ENCODE data around the gene NHS.
A peak's percentile ranks its signal among the peaks of the same experiment; 100 is the strongest.

NHS gene

DNA sequence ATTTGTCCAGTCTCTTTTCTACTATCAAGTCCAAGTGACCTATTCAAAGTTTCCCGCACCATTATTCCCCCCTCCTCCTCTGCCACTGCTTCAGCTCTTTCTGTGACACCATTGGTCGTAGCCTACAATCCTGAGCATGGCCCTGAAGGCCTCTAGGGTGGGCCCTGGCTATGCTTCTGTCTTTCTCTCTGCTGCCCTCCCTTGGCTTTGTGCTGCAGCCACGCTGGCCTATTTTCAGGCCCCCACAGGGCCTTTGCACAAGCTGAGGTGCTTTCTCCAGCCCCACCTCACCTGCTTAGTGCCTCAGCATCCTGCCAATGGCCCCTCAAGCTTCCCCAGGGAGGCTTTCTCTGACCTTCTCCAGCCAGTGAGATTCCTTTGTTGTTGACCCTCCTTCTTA, 156.5 kb downstream of the NHS start:
- H4K91ac ChIP-seq (ENCODE audit: low read length) = no peak overlapping the region
- no peak overlapping the region for H3K14ac ChIP-seq (ENCODE audit: low read length in 2 of 2)
- no peak overlapping the region for H3K4me2 ChIP-seq (ENCODE audit: low read length, poor library complexity, severe bottlenecking)
- no peak overlapping the region for H2BK15ac ChIP-seq (ENCODE audit: low read depth, poor library complexity, severe bottlenecking)
- no peak overlapping the region for H4K8ac ChIP-seq (ENCODE audit: low read length)
- H3K9ac ChIP-seq (ENCODE audit: low read length) = no peak overlapping the region
- H2BK5ac ChIP-seq (ENCODE audit: low read depth, low read length, poor library complexity, severe bottlenecking) = no peak overlapping the region
- H3K79me1 ChIP-seq (replicated peaks; ENCODE audit: low read length, poor library complexity, severe bottlenecking) = peaks cover 9% of the 10 kb centered on the region
- no peak overlapping the region for H3K27ac ChIP-seq (ENCODE audit: low read length, poor library complexity, severe bottlenecking)
- H2AK5ac ChIP-seq (ENCODE audit: low read length, severe bottlenecking) = no peak overlapping the region
- H3K18ac ChIP-seq (ENCODE audit: low read depth in 1 of 2, low read length in 2 of 2) = no peak overlapping the region
- H3K36me3 ChIP-seq (ENCODE audit: control insufficient read depth in 1 of 2, insufficient read depth in 2 of 2, low read depth in 1 of 2, low read length in 2 of 2) = peaks cover 0 to 3% of the 10 kb centered on the region in 2 experiments
- no peak overlapping the region for H2BK12ac ChIP-seq (ENCODE audit: low read length in 2 of 2)
- H2AFZ ChIP-seq (ENCODE audit: low read depth, low read length) = no peak overlapping the region
- peaks cover 7% of the 10 kb centered on the region for H3K4me1 ChIP-seq (ENCODE audit: control insufficient read depth, insufficient read depth, low read depth, low read length)
- H2BK120ac ChIP-seq (ENCODE audit: low read depth, low read length) = no peak overlapping the region
- DNase-seq = no peak
- peaks cover 0 to 15% of the 10 kb centered on the region in 2 experiments for H3K27me3 ChIP-seq (ENCODE audit: control insufficient read depth in 1 of 2, insufficient read depth in 1 of 2, low read length in 2 of 2)
- 72% methylated on average over 3 of the region's 3 CpGs for WGBS
- H3K4ac ChIP-seq (ENCODE audit: low read depth in 1 of 2, low read length in 2 of 2) = no peak overlapping the region
- no peaks in the 10 kb centered on the region for H3K9me3 ChIP-seq (ENCODE audit: control insufficient read depth, low read length)
- no peak overlapping the region for H3K23ac ChIP-seq (ENCODE audit: low read length in 2 of 2)
- H3K4me3 ChIP-seq (ENCODE audit: insufficient read depth in 1 of 2, low read depth in 1 of 2, low read length in 2 of 2) = no peak overlapping the region

DNA sequence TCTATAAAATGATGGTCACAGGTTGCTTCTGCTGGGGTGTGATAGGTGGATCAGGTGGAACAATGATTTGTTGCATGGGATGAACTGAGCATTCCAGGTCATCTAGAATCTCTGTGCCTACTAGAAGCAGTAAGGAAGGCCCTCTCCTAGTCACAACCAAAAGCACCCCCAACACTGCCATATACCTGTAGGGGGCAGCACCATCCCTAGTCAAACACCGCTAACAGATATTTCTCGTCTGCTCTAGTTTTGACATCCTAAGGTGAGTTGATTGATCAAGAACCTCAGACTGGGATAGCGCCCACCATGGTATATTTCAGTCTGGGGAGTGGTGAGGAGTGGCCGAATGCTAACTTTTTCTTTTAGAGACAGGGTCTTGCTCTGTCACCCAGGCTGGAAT, 160.2 kb downstream of the NHS start:
- H3K27me3 ChIP-seq (ENCODE audit: control insufficient read depth in 1 of 2, insufficient read depth in 1 of 2, low read length in 2 of 2) = peaks cover 0 to 15% of the 10 kb centered on the region in 2 experiments

DNA sequence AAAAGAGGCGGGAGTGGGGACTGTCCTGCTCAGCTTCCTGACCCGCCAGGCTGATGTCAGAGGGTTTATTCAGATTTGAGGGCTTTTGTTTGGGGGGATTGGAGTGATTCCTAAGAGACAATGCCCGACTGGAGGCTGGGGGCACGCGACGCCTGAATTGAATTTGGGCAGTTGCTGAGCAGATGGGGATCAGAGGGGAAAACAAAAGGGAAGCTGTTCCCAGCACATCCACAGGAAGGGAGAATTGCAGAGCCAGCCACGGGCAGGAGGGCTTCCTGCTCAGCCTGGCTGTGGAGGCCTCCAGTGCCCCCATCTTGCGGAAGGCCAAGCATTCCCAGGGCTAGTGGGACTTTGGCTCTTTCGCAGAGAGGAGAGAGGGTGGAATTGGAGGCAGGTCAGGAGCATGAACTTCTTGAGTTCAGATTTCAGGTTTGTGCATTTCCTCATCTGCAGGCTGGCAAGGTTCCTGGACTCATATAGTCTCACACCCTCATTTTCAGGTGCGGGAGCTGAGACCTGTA, 162.8 kb downstream of the NHS start:
- WGBS = 63% methylated on average over 10 of the region's 10 CpGs
- H3K14ac ChIP-seq (ENCODE audit: low read length in 2 of 2) = no peak overlapping the region

More for the DNA sequence above, 160.2 kb downstream of the NHS start:
- Histone ChIP-seq H2AFZ (ENCODE audit: low read depth, low read length) (no peak overlapping the region), H3K36me3 (ENCODE audit: control insufficient read depth in 1 of 2, insufficient read depth in 2 of 2, low read depth in 1 of 2, low read length in 2 of 2) (peaks cover 0 to 3% of the 10 kb centered on the region in 2 experiments), H2BK12ac (ENCODE audit: low read length in 2 of 2) (no peak overlapping the region), H3K4me1 (ENCODE audit: control insufficient read depth, insufficient read depth, low read depth, low read length) (peaks cover 6% of the 10 kb centered on the region), H3K14ac (ENCODE audit: low read length in 2 of 2) (no peak overlapping the region), H3K27ac (ENCODE audit: low read length, poor library complexity, severe bottlenecking) (no peak overlapping the region), H3K9ac (ENCODE audit: low read length) (no peak overlapping the region), H2BK5ac (ENCODE audit: low read depth, low read length, poor library complexity, severe bottlenecking) (no peak overlapping the region), H2BK120ac (ENCODE audit: low read depth, low read length) (no peak overlapping the region), H3K23ac (ENCODE audit: low read length in 2 of 2) (no peak overlapping the region), H2AK5ac (ENCODE audit: low read length, severe bottlenecking) (no peak overlapping the region), H3K9me3 (ENCODE audit: control insufficient read depth, low read length) (peaks cover 3% of the 10 kb centered on the region), H4K8ac (ENCODE audit: low read length) (no peak overlapping the region), H3K4me3 (ENCODE audit: insufficient read depth in 1 of 2, low read depth in 1 of 2, low read length in 2 of 2) (no peak overlapping the region), H3K79me1 (replicated peaks; ENCODE audit: low read length, poor library complexity, severe bottlenecking) (peaks cover 19% of the 10 kb centered on the region), H3K4ac (ENCODE audit: low read depth in 1 of 2, low read length in 2 of 2) (no peak overlapping the region), H4K91ac (ENCODE audit: low read length) (no peak overlapping the region), H3K18ac (ENCODE audit: low read depth in 1 of 2, low read length in 2 of 2) (no peak overlapping the region), H2BK15ac (ENCODE audit: low read depth, poor library complexity, severe bottlenecking) (no peak overlapping the region), H3K4me2 (ENCODE audit: low read length, poor library complexity, severe bottlenecking) (no peak overlapping the region)
- WGBS = 77% methylated on average over 2 of the region's 4 CpGs
- no peak for DNase-seq

DNA sequence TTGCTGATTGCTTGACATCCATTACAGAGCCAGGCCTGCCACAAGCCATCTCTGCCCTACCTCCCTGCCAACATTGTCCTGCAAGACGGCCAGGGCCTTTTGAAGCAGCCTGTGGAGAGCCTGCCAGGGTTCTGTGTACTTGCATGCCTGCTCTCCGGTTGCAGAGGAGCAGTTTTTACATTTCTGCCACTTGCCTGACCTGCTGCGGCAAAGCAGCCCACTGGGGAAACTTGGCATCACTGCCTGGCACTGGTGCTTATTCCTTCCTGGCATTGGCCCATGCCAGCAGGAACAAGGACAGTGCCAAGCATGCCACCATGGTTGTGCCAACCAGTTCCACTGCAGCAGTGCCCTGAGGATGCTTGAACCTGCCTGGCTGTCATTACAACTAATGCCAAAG, 167.1 kb downstream of the NHS start:
- Histone ChIP-seq H2AFZ (ENCODE audit: low read depth, low read length) (no peak overlapping the region), H2BK15ac (ENCODE audit: low read depth, poor library complexity, severe bottlenecking) (no peak overlapping the region), H3K4me3 (ENCODE audit: insufficient read depth in 1 of 2, low read depth in 1 of 2, low read length in 2 of 2) (no peak overlapping the region), H3K4ac (ENCODE audit: low read depth in 1 of 2, low read length in 2 of 2) (no peak overlapping the region), H3K23ac (ENCODE audit: low read length in 2 of 2) (no peak overlapping the region), H4K91ac (ENCODE audit: low read length) (peak overlapping the region; percentile 15), H3K4me2 (ENCODE audit: low read length, poor library complexity, severe bottlenecking) (no peak overlapping the region), H2BK12ac (ENCODE audit: low read length in 2 of 2) (no peak overlapping the region), H2AK5ac (ENCODE audit: low read length, severe bottlenecking) (peak overlapping the region; percentile 69), H3K9ac (ENCODE audit: low read length) (no peak overlapping the region), H2BK120ac (ENCODE audit: low read depth, low read length) (no peak overlapping the region), H3K27me3 (ENCODE audit: control insufficient read depth in 1 of 2, insufficient read depth in 1 of 2, low read length in 2 of 2) (peaks cover 0 to 16% of the 10 kb centered on the region in 2 experiments), H2BK5ac (ENCODE audit: low read depth, low read length, poor library complexity, severe bottlenecking) (no peak overlapping the region), H3K9me3 (ENCODE audit: control insufficient read depth, low read length) (peaks cover 3% of the 10 kb centered on the region), H3K14ac (ENCODE audit: low read length in 2 of 2) (no peak overlapping the region), H4K8ac (ENCODE audit: low read length) (no peak overlapping the region), H3K18ac (ENCODE audit: low read depth in 1 of 2, low read length in 2 of 2) (no peak overlapping the region), H3K4me1 (ENCODE audit: control insufficient read depth, insufficient read depth, low read depth, low read length) (peaks cover 23% of the 10 kb centered on the region), H3K36me3 (ENCODE audit: control insufficient read depth in 1 of 2, insufficient read depth in 2 of 2, low read depth in 1 of 2, low read length in 2 of 2) (peaks cover 0 to 6% of the 10 kb centered on the region in 2 experiments), H3K79me1 (replicated peaks; ENCODE audit: low read length, poor library complexity, severe bottlenecking) (peaks cover 16% of the 10 kb centered on the region), H3K27ac (ENCODE audit: low read length, poor library complexity, severe bottlenecking) (no peak overlapping the region)
- 60% methylated on average over 3 of the region's 3 CpGs for WGBS
- DNase-seq = no peak

More for the DNA sequence above, 162.8 kb downstream of the NHS start:
- no peak for DNase-seq
- no peak overlapping the region for H4K91ac ChIP-seq (ENCODE audit: low read length)
- H3K9me3 ChIP-seq (ENCODE audit: control insufficient read depth, low read length) = peaks cover 3% of the 10 kb centered on the region
- no peak overlapping the region for H2BK5ac ChIP-seq (ENCODE audit: low read depth, low read length, poor library complexity, severe bottlenecking)
- peaks cover 0 to 6% of the 10 kb centered on the region in 2 experiments for H3K36me3 ChIP-seq (ENCODE audit: control insufficient read depth in 1 of 2, insufficient read depth in 2 of 2, low read depth in 1 of 2, low read length in 2 of 2)
- H2AK5ac ChIP-seq (ENCODE audit: low read length, severe bottlenecking) = no peak overlapping the region
- no peak overlapping the region for H3K27ac ChIP-seq (ENCODE audit: low read length, poor library complexity, severe bottlenecking)
- no peak overlapping the region for H3K4me3 ChIP-seq (ENCODE audit: insufficient read depth in 1 of 2, low read depth in 1 of 2, low read length in 2 of 2)
- H3K79me1 ChIP-seq (replicated peaks; ENCODE audit: low read length, poor library complexity, severe bottlenecking) = peaks cover 19% of the 10 kb centered on the region
- H3K18ac ChIP-seq (ENCODE audit: low read depth in 1 of 2, low read length in 2 of 2) = no peak overlapping the region
- no peak overlapping the region for H2BK12ac ChIP-seq (ENCODE audit: low read length in 2 of 2)
- peaks cover 10% of the 10 kb centered on the region for H3K4me1 ChIP-seq (ENCODE audit: control insufficient read depth, insufficient read depth, low read depth, low read length)
- H3K4me2 ChIP-seq (ENCODE audit: low read length, poor library complexity, severe bottlenecking) = no peak overlapping the region
- no peak overlapping the region for H4K8ac ChIP-seq (ENCODE audit: low read length)
- no peak overlapping the region for H2BK15ac ChIP-seq (ENCODE audit: low read depth, poor library complexity, severe bottlenecking)
- no peak overlapping the region for H3K23ac ChIP-seq (ENCODE audit: low read length in 2 of 2)
- no peak overlapping the region for H3K4ac ChIP-seq (ENCODE audit: low read depth in 1 of 2, low read length in 2 of 2)
- no peak overlapping the region for H3K9ac ChIP-seq (ENCODE audit: low read length)
- no peak overlapping the region for H2AFZ ChIP-seq (ENCODE audit: low read depth, low read length)
- H3K27me3 ChIP-seq (ENCODE audit: control insufficient read depth in 1 of 2, insufficient read depth in 1 of 2, low read length in 2 of 2) = peaks cover 0 to 9% of the 10 kb centered on the region in 2 experiments
- H2BK120ac ChIP-seq (ENCODE audit: low read depth, low read length) = no peak overlapping the region

All from mesenchymal stem cell (in vitro differentiated cells and primary cell).